ENCODE results near the gene MAP2K1. TPM values are rescaled to one million over a fixed set of nuclear protein-coding genes. Genes with fewer than 3 reads are reported as not detected.
A peak's percentile ranks its signal among the peaks of the same experiment; 100 is the strongest.

Gene MAP2K1
- total and polyA plus RNA-seq, 9 of the 15 experiments (the other 6 are each of a cell fraction or from before 2014, with no cell fraction given), result 7.5 to 58.3 (median 30.0) TPM

DNA sequence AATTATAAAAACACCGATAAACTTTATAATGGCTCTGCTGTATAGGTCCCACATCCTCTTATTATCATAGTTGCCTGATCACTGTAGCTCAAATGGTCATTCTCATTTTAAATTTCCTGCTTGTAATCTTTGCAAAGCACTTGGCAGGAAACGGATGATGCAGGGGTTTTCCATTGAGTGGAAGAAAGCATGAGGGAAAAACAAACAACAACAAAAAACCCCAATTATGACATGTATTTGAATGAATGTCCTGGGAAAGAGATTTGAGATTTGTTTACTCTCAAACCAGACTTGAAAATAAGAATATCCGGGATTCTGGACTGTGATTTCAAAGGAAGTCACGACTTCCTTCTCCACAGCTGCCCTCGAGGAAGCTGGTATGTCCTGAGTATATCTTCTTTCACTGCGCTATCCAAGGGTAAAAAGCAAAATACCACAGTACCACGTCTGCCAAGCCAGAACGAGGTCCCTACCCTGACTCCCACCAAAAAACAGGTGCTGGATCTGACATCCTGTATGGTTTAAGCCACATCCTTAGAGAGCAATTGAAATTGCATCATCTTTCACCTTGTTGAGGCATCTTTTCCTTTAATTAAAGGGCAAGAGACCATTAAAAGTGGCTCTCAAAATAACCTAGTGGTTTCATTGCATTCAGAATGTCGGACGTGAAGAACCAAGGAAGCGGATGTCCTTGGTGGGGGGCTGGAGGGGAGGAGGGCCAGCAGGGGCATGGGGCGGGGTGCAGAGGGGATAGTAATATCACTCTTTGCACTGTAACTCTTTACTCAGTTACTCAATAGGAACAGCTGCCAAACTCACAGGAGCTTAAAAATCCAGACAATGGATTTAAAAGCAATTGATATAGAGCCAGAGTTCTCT lies 16.7 kb upstream of the MAP2K1 start (continued):
- no peak for TF ChIP-seq RBM25 (IDR thresholded peaks at IDR 0.05; ENCODE audit: low read depth, low read length, severe bottlenecking)
- no peak; the same call in 1 of the 2 replicates for TF ChIP-seq KLF6 (CRISPR knock-in tag; IDR thresholded peaks at IDR 0.05; ENCODE audit: borderline replicate concordance)
- no peak for TF ChIP-seq PHTF2 (CRISPR knock-in tag; IDR thresholded peaks at IDR 0.05)
- TF ChIP-seq RBM22 (IDR thresholded peaks at IDR 0.05; ENCODE audit: low read depth, low read length, poor library complexity, severe bottlenecking), result no peak
- no peak for TF ChIP-seq DNMT1 (IDR thresholded peaks at IDR 0.05)
- TF ChIP-seq SRF (CRISPR knock-in tag; IDR thresholded peaks at IDR 0.05), result no peak
- TF ChIP-seq ASH1L (IDR thresholded peaks at IDR 0.05; ENCODE audit: borderline replicate concordance, low read depth, partially characterized antibody), result no peak
- TF ChIP-seq KAT7 (CRISPR knock-in tag; IDR thresholded peaks at IDR 0.05; ENCODE audit: borderline replicate concordance), result no peak
- TF ChIP-seq, protein P1, sequence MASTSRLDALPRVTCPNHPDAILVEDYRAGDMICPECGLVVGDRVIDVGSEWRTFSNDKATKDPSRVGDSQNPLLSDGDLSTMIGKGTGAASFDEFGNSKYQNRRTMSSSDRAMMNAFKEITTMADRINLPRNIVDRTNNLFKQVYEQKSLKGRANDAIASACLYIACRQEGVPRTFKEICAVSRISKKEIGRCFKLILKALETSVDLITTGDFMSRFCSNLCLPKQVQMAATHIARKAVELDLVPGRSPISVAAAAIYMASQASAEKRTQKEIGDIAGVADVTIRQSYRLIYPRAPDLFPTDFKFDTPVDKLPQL (IDR thresholded peaks at IDR 0.05; ENCODE audit: extremely low read depth, insufficient read length), result no peak
- TF ChIP-seq HDGF (IDR thresholded peaks at IDR 0.05), result no peak
- TF ChIP-seq FOXM1 (IDR thresholded peaks at IDR 0.05; ENCODE audit: low read depth), result peak; percentile 75; the same call in 1 of the 2 replicates
- TF ChIP-seq FOXM1 (CRISPR knock-in tag; IDR thresholded peaks at IDR 0.05; ENCODE audit: low read depth), result no peak
- no peak for TF ChIP-seq PRMT5 (CRISPR knock-in tag; IDR thresholded peaks at IDR 0.05)
- TF ChIP-seq CBFB (CRISPR knock-in tag; IDR thresholded peaks at IDR 0.05), result no peak
- no peak for TF ChIP-seq COPS2 (conservative IDR thresholded peaks at IDR 0.05)
- TF ChIP-seq, protein P2, sequence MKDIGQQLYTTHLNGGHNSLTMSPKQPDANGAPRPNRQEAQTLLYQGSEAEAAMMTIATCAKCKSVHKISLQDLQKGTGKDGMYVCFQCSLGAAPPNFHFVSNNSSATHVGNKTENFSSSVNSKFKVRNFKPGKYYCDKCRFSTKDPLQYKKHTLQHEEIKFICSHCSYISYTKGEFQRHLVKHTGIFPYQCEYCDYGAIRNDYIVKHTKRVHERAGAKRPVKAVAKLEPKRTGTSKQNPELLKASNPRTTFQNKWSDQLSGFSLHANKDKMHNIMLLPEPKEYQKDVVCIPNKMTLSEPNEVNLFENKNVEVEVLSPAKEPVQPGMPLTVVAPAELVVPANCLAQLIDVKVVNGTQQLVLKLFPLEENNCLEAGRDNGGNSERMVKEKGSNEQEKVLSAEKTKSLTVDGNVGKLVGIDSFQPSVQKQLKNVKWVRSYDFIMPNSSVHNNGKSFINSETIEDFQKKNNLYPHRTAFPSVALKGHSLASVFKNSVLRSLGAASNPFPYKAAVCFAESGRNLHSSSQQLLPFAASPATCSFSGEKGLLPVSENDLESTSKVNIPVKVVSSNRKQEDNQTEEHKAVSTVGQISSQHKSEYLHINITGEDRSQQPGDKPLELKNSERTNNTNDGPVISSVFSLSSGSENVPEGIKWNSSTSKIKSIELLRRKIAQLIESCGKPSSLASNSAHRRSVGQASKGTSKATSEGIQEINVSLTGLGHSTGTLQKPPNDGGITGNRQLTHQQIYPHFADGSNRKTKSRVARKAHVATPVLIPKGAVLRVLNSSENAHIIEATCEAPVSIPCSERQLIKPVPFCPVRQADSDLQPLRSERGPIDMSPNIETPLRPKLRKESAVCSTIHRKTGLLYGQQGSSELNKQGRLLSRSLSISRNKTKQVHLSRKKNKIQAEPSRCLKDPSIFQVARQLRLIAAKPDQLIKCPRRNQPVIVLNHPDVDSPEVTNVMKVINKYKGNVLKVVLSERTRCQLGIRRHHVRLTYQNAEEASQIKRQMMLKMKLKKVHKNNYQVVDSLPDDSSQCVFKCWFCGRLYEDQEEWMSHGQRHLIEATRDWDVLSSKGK (CRISPR knock-in tag; IDR thresholded peaks at IDR 0.05), result no peak
- no peak for TF ChIP-seq SIN3A (IDR thresholded peaks at IDR 0.05; ENCODE audit: borderline replicate concordance in 2 of 2, control insufficient read depth in 1 of 2, low read depth in 2 of 2, low read length in 2 of 2)
- TF ChIP-seq, protein P3, sequence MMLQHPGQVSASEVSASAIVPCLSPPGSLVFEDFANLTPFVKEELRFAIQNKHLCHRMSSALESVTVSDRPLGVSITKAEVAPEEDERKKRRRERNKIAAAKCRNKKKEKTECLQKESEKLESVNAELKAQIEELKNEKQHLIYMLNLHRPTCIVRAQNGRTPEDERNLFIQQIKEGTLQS (IDR thresholded peaks at IDR 0.05), result peak; percentile 99
- TF ChIP-seq, protein P3 (CRISPR knock-in tag; conservative IDR thresholded peaks at IDR 0.05), result 0 out of 2 replicates have a peak, but pooled peaks have one; percentile 30
- TF ChIP-seq JUND (IDR thresholded peaks at IDR 0.05; ENCODE audit: borderline replicate concordance, low read depth, low read length), result peak; percentile 72
- TF ChIP-seq JUND (tag; IDR thresholded peaks at IDR 0.05; ENCODE audit: borderline replicate concordance, low read depth, low read length), result peak; percentile 46; the same call in 1 of the 3 replicates
- no peak for TF ChIP-seq ZNF668 (CRISPR knock-in tag; IDR thresholded peaks at IDR 0.05)
- TF ChIP-seq MCM2 (IDR thresholded peaks at IDR 0.05; ENCODE audit: low read depth), result no peak
- TF ChIP-seq ZNF212 (CRISPR knock-in tag; IDR thresholded peaks at IDR 0.05), result no peak
